Brain microvascular endothelial cell (primary cell): ENCODE results near the gene GPT2.
A peak's percentile ranks its signal among the peaks of the same experiment; 100 is the strongest.

Source experiments
- DNase-seq: peaks from one replicate; pipeline ENCODE4 v3.0.0-alpha.2; 2020
- H3K27ac ChIP-seq: fragments of 250-450 bp; sonication (Bioruptor Pico); 2 replicates; pipeline ENCODE4 v1.5.1; 2020; ENCODE audit warnings: mild to moderate bottlenecking, moderate library complexity
- H3K27me3 ChIP-seq: fragments of 250-450 bp; sonication (Bioruptor Pico); replicated peaks from 2 replicates; pipeline ENCODE4 v1.5.1; 2020; ENCODE audit warnings: mild to moderate bottlenecking
- H3K36me3 ChIP-seq: fragments of 250-450 bp; sonication (Bioruptor Pico); replicated peaks from 2 replicates; pipeline ENCODE4 v1.5.1; 2020; ENCODE audit warnings: mild to moderate bottlenecking
- H3K4me3 ChIP-seq: 2 replicates; pipeline ENCODE4 v1.5.1; 2011; ENCODE audit warnings: low read depth, mild to moderate bottlenecking, control low read depth, low read length, moderate library complexity
- in situ Hi-C: cut with HindIII; loops from 2 replicates; pipeline ENCODE4 v1.10.0; 2017; ENCODE audit warnings: low sequenced_read_pairs, low pct_ligation_motif_present
- TF ChIP-seq, protein P1 (sequence below): IDR thresholded peaks from 2 replicates; pipeline ENCODE4 v1.5.1; 2011; ENCODE audit warnings: low read depth, mild to moderate bottlenecking, moderate library complexity, low read length, control low read depth, inconsistent platforms; ENCODE audit errors: missing control alignments

GPT2 gene

DNA sequence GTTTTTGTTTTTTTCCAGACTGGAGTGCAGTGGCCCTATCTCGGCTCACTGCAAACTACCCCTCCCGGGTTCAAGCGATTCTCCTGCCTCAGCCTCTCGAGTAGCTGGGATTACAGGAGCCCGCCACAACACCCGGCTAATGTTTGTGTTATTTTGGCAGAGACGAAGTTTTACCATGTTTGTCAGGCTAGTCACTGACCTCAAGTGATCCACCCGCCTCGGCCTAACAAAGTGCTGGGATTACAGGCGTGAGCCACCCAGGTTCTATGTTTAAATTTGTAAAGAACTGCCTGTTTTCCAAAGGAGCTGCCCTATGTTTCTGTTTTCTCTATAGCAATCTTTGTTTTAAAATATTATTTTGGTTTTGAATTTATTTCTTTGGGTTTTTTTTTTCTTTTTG is 39.4 kb upstream of the GPT2 start:
- TF ChIP-seq, protein P1, sequence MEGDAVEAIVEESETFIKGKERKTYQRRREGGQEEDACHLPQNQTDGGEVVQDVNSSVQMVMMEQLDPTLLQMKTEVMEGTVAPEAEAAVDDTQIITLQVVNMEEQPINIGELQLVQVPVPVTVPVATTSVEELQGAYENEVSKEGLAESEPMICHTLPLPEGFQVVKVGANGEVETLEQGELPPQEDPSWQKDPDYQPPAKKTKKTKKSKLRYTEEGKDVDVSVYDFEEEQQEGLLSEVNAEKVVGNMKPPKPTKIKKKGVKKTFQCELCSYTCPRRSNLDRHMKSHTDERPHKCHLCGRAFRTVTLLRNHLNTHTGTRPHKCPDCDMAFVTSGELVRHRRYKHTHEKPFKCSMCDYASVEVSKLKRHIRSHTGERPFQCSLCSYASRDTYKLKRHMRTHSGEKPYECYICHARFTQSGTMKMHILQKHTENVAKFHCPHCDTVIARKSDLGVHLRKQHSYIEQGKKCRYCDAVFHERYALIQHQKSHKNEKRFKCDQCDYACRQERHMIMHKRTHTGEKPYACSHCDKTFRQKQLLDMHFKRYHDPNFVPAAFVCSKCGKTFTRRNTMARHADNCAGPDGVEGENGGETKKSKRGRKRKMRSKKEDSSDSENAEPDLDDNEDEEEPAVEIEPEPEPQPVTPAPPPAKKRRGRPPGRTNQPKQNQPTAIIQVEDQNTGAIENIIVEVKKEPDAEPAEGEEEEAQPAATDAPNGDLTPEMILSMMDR: no peak
- no peak overlapping the region for H3K4me3 ChIP-seq
- peak; percentile 41 for DNase-seq
- in situ Hi-C loops: no loop called here
- H3K27me3 ChIP-seq: no peaks in the 10 kb centered on the region
- no peaks in the 10 kb centered on the region for H3K36me3 ChIP-seq
- no peak overlapping the region for H3K27ac ChIP-seq

DNA sequence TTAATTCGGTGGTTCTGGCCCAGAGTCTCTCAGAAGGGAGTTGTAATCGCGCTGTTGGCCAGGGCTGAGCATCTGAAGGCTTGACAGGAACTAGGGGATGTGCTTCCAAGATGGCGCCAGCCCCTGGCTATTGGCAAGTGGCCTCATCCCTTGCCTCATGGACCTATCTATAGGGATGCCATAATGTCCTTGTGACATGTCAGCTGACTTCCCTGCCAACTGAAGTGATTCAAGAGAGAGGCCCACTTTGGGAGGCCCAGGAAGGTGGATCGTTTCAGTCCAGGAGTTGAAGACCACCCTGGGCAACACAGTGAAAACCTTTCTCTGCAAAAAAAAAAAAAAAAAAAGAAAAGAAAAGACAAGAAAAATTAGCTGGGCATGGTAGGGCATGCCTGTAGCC is 38.2 kb upstream of the GPT2 start:
- no peak for DNase-seq
- TF ChIP-seq, protein P1: no peak
- no peak overlapping the region for H3K4me3 ChIP-seq
- H3K27me3 ChIP-seq: no peaks in the 10 kb centered on the region
- H3K36me3 ChIP-seq: no peaks in the 10 kb centered on the region
- H3K27ac ChIP-seq: no peak overlapping the region
- in situ Hi-C loops: no loop called here

DNA sequence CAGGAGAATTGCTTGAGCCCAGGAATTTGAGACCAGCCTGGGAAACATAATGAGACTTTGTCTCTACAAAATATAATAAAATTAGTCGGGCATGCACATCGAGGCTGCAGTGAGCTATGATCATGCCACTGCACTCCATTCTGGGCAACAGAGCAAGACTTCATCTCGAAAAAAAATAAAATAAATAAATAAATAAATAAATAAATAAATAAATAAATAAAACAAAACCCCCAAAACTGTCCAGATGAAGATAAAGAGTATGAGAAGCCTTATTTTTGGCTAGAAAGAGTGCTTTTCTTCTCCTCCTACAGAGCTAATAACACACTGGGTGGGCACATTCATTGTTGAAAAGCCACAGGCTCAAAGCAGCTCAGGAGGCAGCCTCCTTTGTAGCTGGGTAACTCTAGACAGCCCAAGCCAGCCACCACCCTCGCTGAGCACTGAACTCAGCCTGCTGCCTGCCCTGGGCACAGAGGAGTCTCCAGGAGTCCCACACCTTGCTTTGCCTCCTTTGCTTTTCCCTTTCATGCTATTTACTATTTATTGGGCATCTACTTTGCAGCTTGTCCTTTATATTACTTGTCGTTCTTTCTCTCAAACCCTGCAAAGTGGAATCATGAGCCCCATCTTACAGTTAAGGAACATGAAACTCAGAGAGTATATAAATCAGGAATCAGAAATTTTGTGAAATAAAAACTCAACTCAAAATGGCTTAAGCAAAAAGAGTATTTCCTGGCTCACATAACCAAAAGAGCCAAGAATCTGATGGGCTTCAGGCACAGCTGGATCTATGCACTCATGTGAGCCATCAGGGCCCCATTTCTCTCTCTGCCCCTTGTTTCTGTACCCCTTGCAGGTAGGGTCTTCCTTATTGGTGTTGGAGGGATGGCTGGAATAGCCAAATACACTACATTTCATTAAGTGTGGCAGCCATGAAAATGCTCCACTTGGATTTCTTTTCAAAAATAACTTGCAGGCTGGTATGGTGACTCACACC is 35.1 kb upstream of the GPT2 start:
- Histone ChIP-seq H3K36me3 (no peaks in the 10 kb centered on the region), H3K27ac (no peak overlapping the region), H3K27me3 (no peaks in the 10 kb centered on the region), H3K4me3 (no peak overlapping the region)
- TF ChIP-seq, protein P1: no peak
- DNase-seq: no peak
- in situ Hi-C loops: no loop called here

DNA sequence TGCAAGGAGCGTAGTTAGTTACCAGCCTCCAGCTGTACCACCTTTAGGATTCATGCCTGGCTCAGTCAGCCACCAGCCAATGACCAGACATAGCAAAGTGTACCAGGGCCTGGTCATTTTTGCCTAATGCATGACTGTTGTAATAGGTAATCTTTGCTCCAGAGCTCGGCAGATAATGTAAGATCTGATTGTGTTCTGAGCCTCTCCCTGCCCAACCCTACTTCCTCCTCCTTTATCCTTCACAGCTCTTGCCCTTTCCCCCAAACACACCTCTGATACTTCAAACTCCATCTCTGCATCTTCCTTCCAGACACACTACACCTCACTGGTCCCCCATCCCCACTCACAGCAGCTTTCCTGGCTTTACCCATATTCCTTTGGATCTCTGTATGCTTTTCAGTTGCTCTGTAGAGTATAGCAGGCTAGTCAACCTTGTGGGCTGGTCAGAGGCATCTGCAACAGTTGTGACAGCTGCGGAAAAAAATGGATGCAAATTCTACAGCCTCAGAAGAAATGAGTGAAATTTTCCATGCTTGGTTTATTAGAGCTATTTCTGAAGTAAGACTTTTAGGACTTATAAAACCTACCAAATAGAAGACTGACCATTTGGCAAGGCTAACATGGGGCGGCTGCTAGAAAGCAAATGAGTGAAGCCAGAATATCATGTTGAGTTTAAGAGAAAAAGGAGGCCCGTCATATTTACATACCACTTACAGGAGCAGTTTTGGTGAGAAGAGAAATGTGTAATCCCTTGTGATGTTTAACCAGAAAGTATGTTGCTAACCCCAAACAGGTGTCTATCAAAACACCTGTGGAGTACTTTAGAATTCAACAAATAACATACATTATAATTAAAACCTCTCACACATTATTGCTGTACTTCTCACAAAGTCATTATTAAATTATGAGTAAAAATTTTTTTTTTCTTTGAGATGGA is 33.3 kb upstream of the GPT2 start:
- TF ChIP-seq, protein P1: no peak
- H3K36me3 ChIP-seq: no peaks in the 10 kb centered on the region
- in situ Hi-C loops: no loop called here

DNA sequence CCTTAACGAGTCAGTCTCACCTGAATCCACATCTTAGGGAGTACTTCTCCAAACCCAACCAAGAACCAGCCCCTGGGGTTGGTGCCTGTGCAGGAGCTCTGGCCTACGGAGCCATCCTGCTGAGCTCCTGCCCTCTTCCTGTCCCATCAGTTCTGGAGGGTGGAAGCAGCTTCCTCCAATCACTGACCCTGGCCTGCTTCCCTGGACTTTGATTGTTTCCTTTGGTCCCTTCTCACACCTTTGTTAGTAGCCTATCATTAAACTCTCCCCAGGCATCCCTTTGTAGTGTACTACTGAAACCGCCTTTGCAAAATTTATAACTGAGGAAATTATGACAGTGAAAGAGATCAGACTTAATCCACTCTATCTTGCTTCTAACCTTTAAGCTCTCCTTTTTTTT is 32.0 kb upstream of the GPT2 start:
- no peak overlapping the region for H3K27ac ChIP-seq
- TF ChIP-seq, protein P1: no peak
- H3K36me3 ChIP-seq: no peaks in the 10 kb centered on the region
- no peaks in the 10 kb centered on the region for H3K27me3 ChIP-seq
- in situ Hi-C loops: no loop called here
- no peak for DNase-seq
- no peak overlapping the region for H3K4me3 ChIP-seq

More for the DNA sequence above, 33.3 kb upstream of the GPT2 start:
- no peaks in the 10 kb centered on the region for H3K27me3 ChIP-seq
- no peak for DNase-seq
- H3K27ac ChIP-seq: no peak overlapping the region
- no peak overlapping the region for H3K4me3 ChIP-seq
